ENCODE data around the gene SPTBN1.

SPTBN1 gene

GRCh38 chr2:54455563-54456361 lies at the start of gene SPTBN1:
TSS of gene SPTBN1 (plus strand) at chr2:54456327. CDS start at chr2:54526419, 70,092 bp downstream.
- no peak for DNase-seq (ENCODE audit: low read depth)
- peak within 1 kb of the TSS; percentile 49 for H3K4me3 ChIP-seq (ENCODE audit: low read depth, low read length)
- TF ChIP-seq CTCF (IDR thresholded peaks at IDR 0.05; ENCODE audit: low read depth, low read length, missing control alignments): no peak

- DNase-seq (ENCODE audit: low read depth): no peak
- no peak overlapping the region for H3K4me3 ChIP-seq (ENCODE audit: low read depth, low read length)
- no peak for TF ChIP-seq CTCF (IDR thresholded peaks at IDR 0.05; ENCODE audit: low read depth, low read length, missing control alignments)
Observed at GRCh38 chr2:54407693-54408092, 48.4 kb upstream of the SPTBN1 start.

GRCh38 chr2:54408288-54408687 lies 47.8 kb upstream of the SPTBN1 start:
- DNase-seq (ENCODE audit: low read depth): no peak
- TF ChIP-seq CTCF (IDR thresholded peaks at IDR 0.05; ENCODE audit: low read depth, low read length, missing control alignments): no peak
- H3K4me3 ChIP-seq (ENCODE audit: low read depth, low read length): no peak overlapping the region

- TF ChIP-seq CTCF (IDR thresholded peaks at IDR 0.05; ENCODE audit: low read depth, low read length, missing control alignments): no peak
- no peak for DNase-seq (ENCODE audit: low read depth)
- H3K4me3 ChIP-seq (ENCODE audit: low read depth, low read length): no peak overlapping the region
Observed at GRCh38 chr2:54409752-54410151, 46.4 kb upstream of the SPTBN1 start.

GRCh38 chr2:54411801-54412354 lies 44.2 kb upstream of the SPTBN1 start:
- DNase-seq (ENCODE audit: low read depth): no peak
- TF ChIP-seq CTCF (IDR thresholded peaks at IDR 0.05; ENCODE audit: low read depth, low read length, missing control alignments): no peak
- H3K4me3 ChIP-seq (ENCODE audit: low read depth, low read length): no peak overlapping the region

- TF ChIP-seq CTCF (IDR thresholded peaks at IDR 0.05; ENCODE audit: low read depth, low read length, missing control alignments): no peak
Observed at GRCh38 chr2:54416166-54416813, 39.8 kb upstream of the SPTBN1 start.

More at GRCh38 chr2:54416166-54416813, 39.8 kb upstream of the SPTBN1 start:
- no peak overlapping the region for H3K4me3 ChIP-seq (ENCODE audit: low read depth, low read length)
- DNase-seq (ENCODE audit: low read depth): no peak

Data from GM12864 (cell line).